B cell (primary cell): ENCODE measurements around the gene PGK1. TPM values are rescaled to one million over a fixed set of nuclear protein-coding genes. Genes with fewer than 3 reads are reported as not detected.

Experiments used
- ATAC-seq: fragments of 200-7000 bp; cut with Tn5 transposase; one replicate; pipeline ENCODE4 v1.10.0; 2021; ENCODE audit warnings: low read depth, mild to moderate bottlenecking, moderate number of reproducible peaks, moderate library complexity
- CTCF ChIA-PET: fragments of 350-600 bp; sonication (Branson Sonifier 250); formaldehyde crosslinking; loops from one replicate; lab custom pipeline; 2021; ENCODE audit warnings: antibody characterized with exemption, inconsistent platforms; lab: Charles Lee
- POLR2A ChIA-PET: fragments of 350-600 bp; sonication (Branson Sonifier 250); formaldehyde crosslinking; loops from one replicate; lab custom pipeline; 2021; ENCODE audit warnings: antibody characterized with exemption; lab: Charles Lee
- DNase-seq: peaks from one replicate; pipeline ENCODE4 v3.0.0; 2013
- H2AFZ ChIP-seq: 2 replicates; pipeline ENCODE4 v1.6.1; 2012; ENCODE audit warnings: mild to moderate bottlenecking, low read depth, low read length; ENCODE audit not compliant: insufficient read depth, poor library complexity, severe bottlenecking
- H3K27ac ChIP-seq, 2 donors: 1 replicate in 1 of 2; 2 replicates in 1 of 2; pipeline ENCODE4 v1.5.1; 2012 to 2013; ENCODE audit warnings: low read length in 2 of 2, mild to moderate bottlenecking in 2 of 2, moderate library complexity in 1 of 2
- H3K27me3 ChIP-seq, 4 experiments: fragments of 200-600 bp in 1 of 4; sonication (generic) in 1 of 4; replicated peaks in 1 of 4; 1 replicate in 2 of 4; 2 replicates in 2 of 4; pipeline versions ENCODE4 v1.6.1 to v1.7.0; 2013 to 2016; ENCODE audit warnings: low read length in 3 of 4, mild to moderate bottlenecking in 2 of 4, mixed read lengths in 1 of 4, moderate library complexity in 1 of 4; ENCODE audit not compliant: insufficient read depth in 4 of 4, control insufficient read depth in 3 of 4; ENCODE audit errors: control extremely low read depth in 1 of 4
- H3K36me3 ChIP-seq, 2 experiments: replicated peaks in 1 of 2; 1 replicate in 1 of 2; 2 replicates in 1 of 2; pipeline versions ENCODE4 v1.6.1 to v1.7.1; 2013; ENCODE audit warnings: low read length in 1 of 2; ENCODE audit not compliant: insufficient read depth in 2 of 2, control insufficient read depth in 1 of 2; ENCODE audit errors: control extremely low read depth in 1 of 2, extremely low read depth in 1 of 2
- H3K4me1 ChIP-seq, 2 donors: fragments of 200-600 bp in 1 of 2; sonication (generic) in 1 of 2; 1 replicate in 1 of 2; 2 replicates in 1 of 2; pipeline versions ENCODE4 v1.5.1 to v1.6.1; 2013 to 2017; ENCODE audit warnings: low read length in 2 of 2; ENCODE audit not compliant: control insufficient read depth in 2 of 2, insufficient read depth in 2 of 2
- H3K4me2 ChIP-seq: replicated peaks from 2 replicates; pipeline ENCODE3; 2012; ENCODE audit warnings: mild to moderate bottlenecking, low read depth, low read length; ENCODE audit not compliant: poor library complexity, severe bottlenecking
- H3K4me3 ChIP-seq, 5 experiments: fragments of 200-600 bp in 1 of 5; sonication (generic) in 1 of 5; 1 replicate in 3 of 5; 2 replicates in 2 of 5; pipeline versions ENCODE4 v1.5.1 to v1.7.0; 2011 to 2016; ENCODE audit warnings: low read length in 4 of 5, mild to moderate bottlenecking in 4 of 5, low read depth in 2 of 5, control low read depth in 1 of 5, moderate library complexity in 1 of 5; ENCODE audit not compliant: insufficient read depth in 1 of 5; ENCODE audit errors: control extremely low read depth in 1 of 5, extremely low read depth in 1 of 5
- H3K79me2 ChIP-seq: fragments of 200-600 bp; sonication (generic); one replicate; pipeline ENCODE4 v1.6.0; 2016; ENCODE audit warnings: low read length; ENCODE audit not compliant: control insufficient read depth, insufficient read depth
- H3K9ac ChIP-seq: fragments of 200-600 bp; sonication (generic); 2 replicates; pipeline ENCODE4 v1.6.1; 2017; ENCODE audit warnings: mild to moderate bottlenecking, low read length, moderate library complexity
- H3K9me3 ChIP-seq, 3 donors: one replicate each; pipeline versions ENCODE4 v1.6.1 to v1.7.1; 2013; ENCODE audit warnings: low read length in 2 of 3; ENCODE audit not compliant: control insufficient read depth in 2 of 3, insufficient read depth in 1 of 3; ENCODE audit errors: control extremely low read depth in 1 of 3
- H4K20me1 ChIP-seq: 2 replicates; pipeline ENCODE4 v1.6.0; 2012; ENCODE audit warnings: mild to moderate bottlenecking, low read length; ENCODE audit not compliant: insufficient read depth, control insufficient read depth, poor library complexity, severe bottlenecking
- H3K27ac Mint-ChIP-seq: one replicate; pipeline ENCODE4 v1.8.0; 2021; ENCODE audit warnings: mixed read lengths
- H3K27me3 Mint-ChIP-seq: one replicate; pipeline ENCODE4 v1.8.0; 2021; ENCODE audit warnings: mixed read lengths
- H3K4me1 Mint-ChIP-seq: one replicate; pipeline ENCODE4 v1.8.0; 2021; ENCODE audit warnings: mixed read lengths
- H3K4me3 Mint-ChIP-seq: one replicate; pipeline ENCODE4 v1.8.0; 2021; ENCODE audit warnings: mixed read lengths
- H3K9me3 Mint-ChIP-seq: one replicate; pipeline ENCODE4 v1.8.0; 2022; ENCODE audit warnings: mixed read lengths; ENCODE audit not compliant: insufficient read depth
- EZH2 ChIP-seq: IDR thresholded peaks from 2 replicates; pipeline ENCODE4 v1.6.1; 2012; ENCODE audit warnings: borderline replicate concordance, low read depth, mild to moderate bottlenecking, moderate library complexity, low read length; ENCODE audit not compliant: insufficient read depth, poor library complexity, severe bottlenecking
- WGBS: methylation state at CpG from one replicate; pipeline ENCODE4 v1.1.5; 2013; ENCODE audit warnings: missing lambda C conversion rate; ENCODE audit not compliant: insufficient coverage; 5-methylcytosine and 5-hydroxymethylcytosine counted together
- intact Hi-C: fragments of 100-400 bp; cut with micrococcal nuclease; formaldehyde crosslinking; loops from one replicate; pipeline ENCODE4 v1.10.0; 2022
- polyA plus RNA-seq: library from polyadenylated mRNA; depleted of rRNA; stranded (reverse); fragments of >200 nt; gene quantifications from 2 replicates; pipeline ENCODE4 v1.2.3, GENCODE V29; 2012
- total RNA-seq, 2 donors: library from RNA; stranded (reverse); fragments of 120-200 nt in 1 of 2; gene quantifications; 1 replicate in 1 of 2; 2 replicates in 1 of 2; pipeline versions ENCODE4 v1.2.3 to v1.2.4, GENCODE V29; 2013 to 2022
- TF ChIP-seq, protein P1 (sequence below): fragments of 200-600 bp; IDR thresholded peaks from one replicate; pipeline ENCODE4 v1.8.0; 2022; ENCODE audit warnings: antibody characterized with exemption, mild to moderate bottlenecking

The PGK1 gene
- total and polyA plus RNA-seq, 2 donors (not counting 1 experiment from before 2014, with no cell fraction given) = 83.7 to 162 TPM

DNA sequence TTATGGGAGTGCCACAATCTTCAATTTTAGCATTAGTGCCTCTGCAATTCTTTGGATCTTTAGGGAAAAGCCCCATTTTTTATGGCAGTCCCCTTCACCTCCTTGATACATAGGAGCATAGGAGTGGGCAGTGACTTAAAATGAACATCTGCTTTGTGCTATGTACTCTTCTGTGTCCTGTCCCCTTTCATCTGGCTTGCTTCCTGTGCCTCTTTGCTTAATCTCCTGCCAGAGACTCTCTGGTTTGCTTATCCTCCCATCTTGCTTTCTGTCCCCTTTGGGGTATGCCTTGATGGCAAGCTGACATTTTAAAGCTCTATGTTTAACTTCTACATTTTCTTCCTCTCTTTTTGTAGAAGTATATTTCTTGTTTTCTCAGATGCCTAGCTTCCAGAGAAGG, 12.3 kb downstream of the PGK1 start:
- ChIA-PET POLR2A (no interaction called here), CTCF (no interaction called here)
- peaks cover 25% of the 10 kb centered on the region for H4K20me1 ChIP-seq

DNA sequence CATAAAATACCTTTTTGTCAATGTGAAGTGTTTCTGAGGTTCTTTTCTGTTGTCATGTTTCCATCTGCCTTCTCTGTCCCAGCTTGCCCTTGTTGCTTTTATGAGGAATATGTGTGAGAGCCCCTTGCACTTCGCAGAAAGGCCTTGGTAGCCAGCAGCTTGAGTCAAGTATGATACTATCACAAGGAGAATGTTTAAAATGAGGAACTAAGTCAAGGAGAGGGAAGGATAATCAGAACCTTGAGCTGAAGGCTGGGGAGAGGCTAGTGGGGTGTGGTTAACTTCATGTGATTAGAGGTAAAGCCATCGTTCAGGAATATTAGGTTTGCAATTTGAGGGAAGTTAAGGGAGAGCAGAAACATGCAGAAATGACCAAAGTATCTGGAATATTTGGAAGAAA, 12.7 kb downstream of the PGK1 start:
- H3K9me3 ChIP-seq = peaks cover 0 to 14% (median 9%) of the 10 kb centered on the region in 3 donors
- WGBS = 50% methylated on average over 1 of the region's 2 CpGs
- no peak overlapping the region for H3K27ac Mint-ChIP-seq
- H3K27ac ChIP-seq = no peak overlapping the region
- H3K4me1 ChIP-seq = peaks cover 5 to 8% of the 10 kb centered on the region in 2 donors
- no peaks in the 10 kb centered on the region for H3K9me3 Mint-ChIP-seq
- no peak overlapping the region for H3K4me3 ChIP-seq
- H3K4me1 Mint-ChIP-seq = peaks cover 18% of the 10 kb centered on the region
- POLR2A ChIA-PET = no interaction called here
- H3K27me3 Mint-ChIP-seq = no peaks in the 10 kb centered on the region
- H3K27me3 ChIP-seq = no peaks in the 10 kb centered on the region
- H2AFZ ChIP-seq = no peak overlapping the region
- TF ChIP-seq EZH2 = no peak
- TF ChIP-seq, protein P1, sequence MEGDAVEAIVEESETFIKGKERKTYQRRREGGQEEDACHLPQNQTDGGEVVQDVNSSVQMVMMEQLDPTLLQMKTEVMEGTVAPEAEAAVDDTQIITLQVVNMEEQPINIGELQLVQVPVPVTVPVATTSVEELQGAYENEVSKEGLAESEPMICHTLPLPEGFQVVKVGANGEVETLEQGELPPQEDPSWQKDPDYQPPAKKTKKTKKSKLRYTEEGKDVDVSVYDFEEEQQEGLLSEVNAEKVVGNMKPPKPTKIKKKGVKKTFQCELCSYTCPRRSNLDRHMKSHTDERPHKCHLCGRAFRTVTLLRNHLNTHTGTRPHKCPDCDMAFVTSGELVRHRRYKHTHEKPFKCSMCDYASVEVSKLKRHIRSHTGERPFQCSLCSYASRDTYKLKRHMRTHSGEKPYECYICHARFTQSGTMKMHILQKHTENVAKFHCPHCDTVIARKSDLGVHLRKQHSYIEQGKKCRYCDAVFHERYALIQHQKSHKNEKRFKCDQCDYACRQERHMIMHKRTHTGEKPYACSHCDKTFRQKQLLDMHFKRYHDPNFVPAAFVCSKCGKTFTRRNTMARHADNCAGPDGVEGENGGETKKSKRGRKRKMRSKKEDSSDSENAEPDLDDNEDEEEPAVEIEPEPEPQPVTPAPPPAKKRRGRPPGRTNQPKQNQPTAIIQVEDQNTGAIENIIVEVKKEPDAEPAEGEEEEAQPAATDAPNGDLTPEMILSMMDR = no peak
- no peak for ATAC-seq
- peaks cover 22% of the 10 kb centered on the region for H4K20me1 ChIP-seq
- no peak overlapping the region for H3K4me2 ChIP-seq
- no peak for DNase-seq
- H3K36me3 ChIP-seq = peaks cover 8 to 86% of the 10 kb centered on the region in 2 experiments
- CTCF ChIA-PET = interaction anchor here (1.2 kb wide), 1 partner anchor 398 kb away, joined by 3 read pairs; no protein-coding TSS in a partner anchor
- intact Hi-C loops = no loop called here
- H3K4me3 Mint-ChIP-seq = no peak overlapping the region
- H3K9ac ChIP-seq = no peak overlapping the region
- H3K79me2 ChIP-seq = peaks cover 22% of the 10 kb centered on the region

More for the DNA sequence above, 12.3 kb downstream of the PGK1 start:
- Histone ChIP-seq H3K4me3 (no peak overlapping the region), H3K9ac (no peak overlapping the region), H3K36me3 (peaks cover 8 to 87% of the 10 kb centered on the region in 2 experiments), H3K27me3 (no peaks in the 10 kb centered on the region), H3K4me2 (no peak overlapping the region), H3K79me2 (peaks cover 25% of the 10 kb centered on the region), H3K4me1 (peaks cover 5 to 8% of the 10 kb centered on the region in 2 donors), H2AFZ (no peak overlapping the region), H3K27ac (no peak overlapping the region), H3K9me3 (peaks cover 0 to 14% (median 9%) of the 10 kb centered on the region in 3 donors)
- ATAC-seq = no peak
- H3K4me3 Mint-ChIP-seq = no peak overlapping the region
- no peaks in the 10 kb centered on the region for H3K9me3 Mint-ChIP-seq
- peaks cover 21% of the 10 kb centered on the region for H3K4me1 Mint-ChIP-seq
- H3K27me3 Mint-ChIP-seq = no peaks in the 10 kb centered on the region
- no peak for TF ChIP-seq EZH2
- TF ChIP-seq, protein P1 = no peak
- intact Hi-C loops = no loop called here
- H3K27ac Mint-ChIP-seq = no peak overlapping the region
- no peak for DNase-seq
